ENCODE measurements around the gene RAB35.

DNA sequence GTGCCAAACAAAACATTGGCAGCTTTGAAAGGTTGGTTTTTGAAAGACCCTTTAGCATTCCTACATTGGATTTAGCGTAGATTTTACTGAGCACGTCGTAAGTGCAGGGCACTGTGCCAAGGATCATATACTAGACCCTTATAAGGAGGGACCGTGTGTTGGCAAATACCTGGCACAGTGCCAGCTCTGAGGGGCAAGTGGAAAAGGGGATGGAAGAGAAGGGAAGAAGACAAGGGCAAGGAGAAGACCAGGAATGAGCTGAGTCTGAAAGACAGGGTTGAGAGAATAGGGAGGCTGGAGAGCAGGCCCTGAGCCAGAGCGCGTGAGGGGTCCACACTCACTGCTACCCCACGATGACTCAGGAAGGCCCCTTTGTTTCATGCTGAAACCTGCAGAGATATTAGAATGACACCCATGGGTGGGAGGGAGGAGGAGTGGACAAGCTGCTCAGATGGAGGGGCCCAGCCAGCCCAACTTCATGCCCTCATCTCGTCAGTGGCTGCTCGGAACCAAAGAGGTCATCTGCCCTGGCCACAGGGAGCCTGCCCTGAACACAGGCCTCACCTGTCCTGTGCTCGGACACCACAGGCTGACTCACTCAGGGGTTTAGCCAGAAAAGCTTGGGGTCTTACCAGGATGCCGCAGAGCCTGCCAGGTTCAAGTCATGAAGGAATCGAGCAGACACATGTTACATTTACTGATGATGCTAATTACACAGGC is 25.0 kb downstream of the RAB35 start:
- TF ChIP-seq GABPA (IDR thresholded peaks at IDR 0.05; ENCODE audit: low read depth), result no peak
- TF ChIP-seq, protein P1, sequence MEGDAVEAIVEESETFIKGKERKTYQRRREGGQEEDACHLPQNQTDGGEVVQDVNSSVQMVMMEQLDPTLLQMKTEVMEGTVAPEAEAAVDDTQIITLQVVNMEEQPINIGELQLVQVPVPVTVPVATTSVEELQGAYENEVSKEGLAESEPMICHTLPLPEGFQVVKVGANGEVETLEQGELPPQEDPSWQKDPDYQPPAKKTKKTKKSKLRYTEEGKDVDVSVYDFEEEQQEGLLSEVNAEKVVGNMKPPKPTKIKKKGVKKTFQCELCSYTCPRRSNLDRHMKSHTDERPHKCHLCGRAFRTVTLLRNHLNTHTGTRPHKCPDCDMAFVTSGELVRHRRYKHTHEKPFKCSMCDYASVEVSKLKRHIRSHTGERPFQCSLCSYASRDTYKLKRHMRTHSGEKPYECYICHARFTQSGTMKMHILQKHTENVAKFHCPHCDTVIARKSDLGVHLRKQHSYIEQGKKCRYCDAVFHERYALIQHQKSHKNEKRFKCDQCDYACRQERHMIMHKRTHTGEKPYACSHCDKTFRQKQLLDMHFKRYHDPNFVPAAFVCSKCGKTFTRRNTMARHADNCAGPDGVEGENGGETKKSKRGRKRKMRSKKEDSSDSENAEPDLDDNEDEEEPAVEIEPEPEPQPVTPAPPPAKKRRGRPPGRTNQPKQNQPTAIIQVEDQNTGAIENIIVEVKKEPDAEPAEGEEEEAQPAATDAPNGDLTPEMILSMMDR (IDR thresholded peaks at IDR 0.05; ENCODE audit: insufficient read depth, low read length), result no peak

Measured in HL-60 (cell line).